ENCODE results near the gene ZNF19.

DNA sequence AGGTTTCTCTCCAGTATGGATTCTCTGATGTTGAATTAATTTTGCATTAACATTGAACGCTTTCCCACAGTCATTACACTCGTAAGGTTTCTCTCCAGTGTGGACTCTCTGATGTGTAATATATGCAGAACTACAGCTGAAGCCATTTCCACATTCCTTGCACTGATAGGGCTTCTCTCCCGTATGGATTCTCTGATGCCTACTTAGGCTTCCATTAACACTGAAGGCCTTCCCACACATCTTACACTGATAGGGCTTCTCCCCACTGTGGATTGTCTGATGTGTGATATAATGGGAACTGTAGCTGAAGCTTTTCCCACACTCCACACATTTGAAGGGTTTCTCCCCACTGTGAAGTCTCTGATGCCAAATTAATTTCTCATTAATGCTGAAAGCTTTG lies 40.1 kb downstream of the ZNF19 start:
- TF ChIP-seq, protein P1, sequence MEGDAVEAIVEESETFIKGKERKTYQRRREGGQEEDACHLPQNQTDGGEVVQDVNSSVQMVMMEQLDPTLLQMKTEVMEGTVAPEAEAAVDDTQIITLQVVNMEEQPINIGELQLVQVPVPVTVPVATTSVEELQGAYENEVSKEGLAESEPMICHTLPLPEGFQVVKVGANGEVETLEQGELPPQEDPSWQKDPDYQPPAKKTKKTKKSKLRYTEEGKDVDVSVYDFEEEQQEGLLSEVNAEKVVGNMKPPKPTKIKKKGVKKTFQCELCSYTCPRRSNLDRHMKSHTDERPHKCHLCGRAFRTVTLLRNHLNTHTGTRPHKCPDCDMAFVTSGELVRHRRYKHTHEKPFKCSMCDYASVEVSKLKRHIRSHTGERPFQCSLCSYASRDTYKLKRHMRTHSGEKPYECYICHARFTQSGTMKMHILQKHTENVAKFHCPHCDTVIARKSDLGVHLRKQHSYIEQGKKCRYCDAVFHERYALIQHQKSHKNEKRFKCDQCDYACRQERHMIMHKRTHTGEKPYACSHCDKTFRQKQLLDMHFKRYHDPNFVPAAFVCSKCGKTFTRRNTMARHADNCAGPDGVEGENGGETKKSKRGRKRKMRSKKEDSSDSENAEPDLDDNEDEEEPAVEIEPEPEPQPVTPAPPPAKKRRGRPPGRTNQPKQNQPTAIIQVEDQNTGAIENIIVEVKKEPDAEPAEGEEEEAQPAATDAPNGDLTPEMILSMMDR (IDR thresholded peaks at IDR 0.05) = no peak
- TF ChIP-seq ZFX (IDR thresholded peaks at IDR 0.05; ENCODE audit: borderline replicate concordance) = no peak

Data from 22Rv1 (cell line).